Ammon's horn (tissue), 1 donor: ENCODE data around the gene RPL9.
"Not testable (repeated sequence)": the region's sequence is repeated elsewhere in the genome, so short reads cannot be mapped to it uniquely, and the experiment has no call there.

Source experiments
- DNase-seq: peaks from one replicate; pipeline ENCODE4 v3.0.0-alpha.2; 2016; ENCODE audit warnings: low spot score

The RPL9 gene

GRCh38 chr4:39425297-39425696 is 33.4 kb downstream of the RPL9 start:
- DNase-seq = not testable (repeated sequence)

DNA sequence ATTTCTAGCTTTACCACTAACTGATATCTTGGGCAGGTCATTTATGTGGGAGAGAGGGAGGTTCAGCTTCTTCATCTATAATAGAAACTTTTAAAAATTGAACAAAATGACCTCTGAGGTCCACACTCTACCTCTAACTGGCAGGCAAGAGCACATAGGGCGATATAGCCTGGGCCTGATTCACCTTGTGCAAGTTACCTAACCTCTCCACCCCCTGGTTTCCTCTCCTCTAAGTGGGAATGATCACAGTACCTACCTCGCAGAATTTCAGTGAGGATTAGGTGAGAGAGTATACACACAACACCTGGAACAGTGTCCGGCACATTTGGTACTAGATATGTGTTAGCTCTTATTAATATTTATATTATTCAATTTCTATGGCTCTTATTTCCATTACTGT is 36.5 kb downstream of the RPL9 start:
- DNase-seq = no peak

GRCh38 chr4:39415678-39416283 is 42.9 kb downstream of the RPL9 start:
- no peak for DNase-seq

GRCh38 chr4:39411561-39411960 is 47.2 kb downstream of the RPL9 start:
- DNase-seq = not testable (repeated sequence)

DNA sequence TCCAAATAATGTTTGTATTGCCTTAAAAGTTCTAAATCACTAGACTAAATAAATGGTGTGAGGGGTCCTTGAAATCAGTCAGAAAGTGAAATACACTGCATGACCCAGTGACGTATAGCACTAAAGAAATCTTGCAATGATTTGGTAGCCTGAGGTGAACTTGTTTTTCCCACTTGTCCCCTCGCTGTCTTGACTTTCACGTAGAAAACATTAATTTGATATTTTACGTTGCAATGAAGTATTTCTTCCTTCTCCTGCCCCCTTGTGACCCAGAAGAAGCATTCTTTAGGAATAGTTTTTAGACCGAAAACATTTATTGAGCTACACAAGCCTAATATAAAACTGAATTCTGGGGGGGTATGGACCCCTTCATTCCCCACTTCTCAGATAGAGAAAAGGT is 48.3 kb downstream of the RPL9 start:
- DNase-seq = no peak

GRCh38 chr4:39407584-39407885 is 51.2 kb downstream of the RPL9 start:
- DNase-seq = no peak

DNA sequence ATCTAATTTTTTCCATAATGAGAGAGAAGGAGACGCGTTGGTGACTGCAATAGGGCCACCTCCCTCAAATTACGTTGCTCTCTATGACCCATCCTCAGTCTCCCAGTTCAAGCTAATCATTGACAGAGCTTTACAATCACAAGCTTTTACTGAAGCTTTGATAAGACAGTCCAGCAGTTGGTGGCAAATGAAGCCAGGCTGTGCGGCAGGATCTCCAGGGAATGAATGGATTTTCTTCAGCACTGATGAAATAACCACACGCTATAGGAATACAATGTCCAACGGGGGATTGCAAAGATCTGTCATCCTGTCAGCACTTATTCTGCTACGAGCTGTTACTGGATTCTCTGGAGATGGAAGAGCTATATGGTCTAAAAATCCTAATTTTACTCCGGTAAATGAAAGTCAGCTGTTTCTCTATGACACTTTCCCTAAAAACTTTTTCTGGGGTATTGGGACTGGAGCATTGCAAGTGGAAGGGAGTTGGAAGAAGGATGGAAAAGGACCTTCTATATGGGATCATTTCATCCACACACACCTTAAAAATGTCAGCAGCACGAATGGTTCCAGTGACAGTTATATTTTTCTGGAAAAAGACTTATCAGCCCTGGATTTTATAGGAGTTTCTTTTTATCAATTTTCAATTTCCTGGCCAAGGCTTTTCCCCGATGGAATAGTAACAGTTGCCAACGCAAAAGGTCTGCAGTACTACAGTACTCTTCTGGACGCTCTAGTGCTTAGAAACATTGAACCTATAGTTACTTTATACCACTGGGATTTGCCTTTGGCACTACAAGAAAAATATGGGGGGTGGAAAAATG is 51.7 kb downstream of the RPL9 start, which contains the start of gene KLB:
TSS of gene KLB (plus strand) at position 168 of the 821 bp plus-strand sequence. CDS start at position 188, 20 bp downstream.
- no peak for DNase-seq
